Gastroesophageal sphincter (tissue), 3 donors: ENCODE data around the gene SH3TC2.

Experiments used
- EP300 ChIP-seq: sonication (generic); formaldehyde crosslinking; IDR thresholded peaks from one replicate; pipeline ENCODE4 v1.6.1; 2017; ENCODE audit warnings: antibody characterized with exemption, mild to moderate bottlenecking
- POLR2AphosphoS5 ChIP-seq: sonication (generic); formaldehyde crosslinking; IDR thresholded peaks from one replicate; pipeline ENCODE4 v1.6.1; 2017; ENCODE audit warnings: antibody characterized with exemption
- TF ChIP-seq, protein P1 (sequence below), 4 experiments: fragments of 200-600 bp in 2 of 4; fragments of 450-650 bp in 2 of 4; sonication (generic) in 1 of 4; IDR thresholded peaks; one replicate each; pipeline ENCODE4 v1.5.1; 2017 to 2019; ENCODE audit warnings: antibody characterized with exemption in 4 of 4, mild to moderate bottlenecking in 2 of 4, moderate library complexity in 2 of 4

DNA sequence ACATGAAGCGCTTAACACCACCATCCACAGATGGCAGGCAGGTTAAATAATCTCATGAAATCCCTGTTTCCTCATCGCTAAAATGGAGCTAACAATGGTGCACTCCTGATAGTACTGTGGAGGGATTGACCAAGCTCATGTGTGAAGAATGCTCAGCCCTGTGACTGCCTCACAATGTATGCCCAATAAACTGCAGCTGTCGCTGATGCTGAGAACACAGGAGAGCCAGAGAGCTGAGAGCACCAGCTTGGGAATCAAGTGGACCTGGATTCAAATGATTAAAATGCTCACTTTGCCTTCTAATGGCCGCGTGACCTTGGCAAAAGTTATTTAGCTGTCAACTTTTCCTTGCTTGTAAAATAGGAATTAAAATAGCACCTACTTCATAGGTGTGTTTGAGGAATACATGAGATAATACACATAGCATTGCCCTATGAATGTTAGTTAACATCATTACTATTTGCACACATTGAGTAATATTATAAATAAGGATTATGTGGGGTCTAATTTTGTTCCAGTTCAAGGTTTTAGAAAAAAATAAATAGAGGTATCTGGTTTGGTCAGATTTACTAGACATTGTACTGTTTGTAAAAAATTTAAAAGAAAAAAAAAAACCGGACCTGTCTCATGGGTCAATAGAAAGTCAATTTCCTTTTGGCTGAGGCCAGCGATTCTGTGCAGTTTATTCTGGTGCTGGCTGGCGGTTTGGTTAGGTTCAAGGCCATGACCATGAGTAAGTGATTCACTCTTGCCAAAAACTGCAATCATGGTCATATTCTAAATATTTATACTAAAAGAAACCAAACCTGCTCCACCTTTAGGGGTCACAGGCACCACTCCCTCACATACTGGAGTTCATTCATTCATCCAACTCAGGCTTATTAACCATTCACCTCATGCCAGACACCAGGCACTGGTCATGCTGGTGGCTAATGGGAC, 101.3 kb downstream of the SH3TC2 start:
- TF ChIP-seq, protein P1, sequence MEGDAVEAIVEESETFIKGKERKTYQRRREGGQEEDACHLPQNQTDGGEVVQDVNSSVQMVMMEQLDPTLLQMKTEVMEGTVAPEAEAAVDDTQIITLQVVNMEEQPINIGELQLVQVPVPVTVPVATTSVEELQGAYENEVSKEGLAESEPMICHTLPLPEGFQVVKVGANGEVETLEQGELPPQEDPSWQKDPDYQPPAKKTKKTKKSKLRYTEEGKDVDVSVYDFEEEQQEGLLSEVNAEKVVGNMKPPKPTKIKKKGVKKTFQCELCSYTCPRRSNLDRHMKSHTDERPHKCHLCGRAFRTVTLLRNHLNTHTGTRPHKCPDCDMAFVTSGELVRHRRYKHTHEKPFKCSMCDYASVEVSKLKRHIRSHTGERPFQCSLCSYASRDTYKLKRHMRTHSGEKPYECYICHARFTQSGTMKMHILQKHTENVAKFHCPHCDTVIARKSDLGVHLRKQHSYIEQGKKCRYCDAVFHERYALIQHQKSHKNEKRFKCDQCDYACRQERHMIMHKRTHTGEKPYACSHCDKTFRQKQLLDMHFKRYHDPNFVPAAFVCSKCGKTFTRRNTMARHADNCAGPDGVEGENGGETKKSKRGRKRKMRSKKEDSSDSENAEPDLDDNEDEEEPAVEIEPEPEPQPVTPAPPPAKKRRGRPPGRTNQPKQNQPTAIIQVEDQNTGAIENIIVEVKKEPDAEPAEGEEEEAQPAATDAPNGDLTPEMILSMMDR (IDR thresholded peaks at IDR 0.05): no peak
- TF ChIP-seq EP300: no peak
- no peak for TF ChIP-seq POLR2AphosphoS5
